HG03025 (cell line): ENCODE measurements around the gene OR56A3.

ENCODE experiments used
- ATAC-seq: cut with Tn5 transposase; IDR thresholded peaks from one replicate; pipeline ENCODE4 v1.9.1; 2021; ENCODE audit warnings: mild to moderate bottlenecking, moderate library complexity; ENCODE audit not compliant: unreplicated experiment, low FRiP score

OR56A3 gene

DNA sequence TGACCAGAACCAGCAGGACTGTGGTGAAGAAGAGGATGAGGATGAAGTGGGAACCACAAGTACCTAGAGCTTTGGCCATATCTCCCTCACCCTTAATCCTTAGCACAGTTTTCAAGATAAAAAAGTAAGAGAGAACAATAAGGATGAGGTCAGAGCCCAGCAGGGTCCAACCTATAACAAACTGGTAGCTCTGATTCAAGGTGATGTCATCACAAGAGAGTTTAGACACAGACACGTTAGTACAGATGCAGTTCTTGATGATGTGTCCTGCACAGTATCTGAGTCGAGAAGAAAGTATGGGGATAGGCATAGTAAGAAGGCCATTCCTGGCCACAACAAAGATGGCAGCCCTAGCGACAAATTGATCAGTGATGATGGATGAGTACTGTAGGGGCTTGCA is 25.7 kb downstream of the OR56A3 start:
- no peak for ATAC-seq

GRCh38 chr11:5968394-5968793 is 26.3 kb downstream of the OR56A3 start, which contains the start of gene OR56A5:
TSS of gene OR56A5 (minus strand) at chr11:5968494. CDS start at chr11:5968494, 0 bp downstream.
- ATAC-seq = no peak

DNA sequence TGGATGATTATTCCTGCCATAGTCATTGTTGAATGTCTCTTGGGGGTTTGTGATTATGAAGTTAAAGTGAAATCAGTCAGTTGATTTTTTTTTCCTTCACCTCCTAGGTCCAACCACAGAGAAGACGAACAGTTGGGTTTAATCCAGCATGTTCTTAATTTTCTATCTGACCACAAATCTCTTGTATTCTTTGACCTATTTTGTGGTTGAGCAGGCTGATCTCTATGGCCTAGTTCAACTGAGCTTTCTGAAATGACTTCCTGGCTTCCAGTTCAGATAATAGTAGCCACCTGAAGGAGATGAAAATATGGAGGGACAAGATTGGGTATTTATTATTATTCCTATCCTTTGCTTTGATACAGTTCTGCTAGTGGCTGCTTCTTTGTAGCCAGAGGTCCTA is 31.5 kb downstream of the OR56A3 start:
- ATAC-seq = no peak

DNA sequence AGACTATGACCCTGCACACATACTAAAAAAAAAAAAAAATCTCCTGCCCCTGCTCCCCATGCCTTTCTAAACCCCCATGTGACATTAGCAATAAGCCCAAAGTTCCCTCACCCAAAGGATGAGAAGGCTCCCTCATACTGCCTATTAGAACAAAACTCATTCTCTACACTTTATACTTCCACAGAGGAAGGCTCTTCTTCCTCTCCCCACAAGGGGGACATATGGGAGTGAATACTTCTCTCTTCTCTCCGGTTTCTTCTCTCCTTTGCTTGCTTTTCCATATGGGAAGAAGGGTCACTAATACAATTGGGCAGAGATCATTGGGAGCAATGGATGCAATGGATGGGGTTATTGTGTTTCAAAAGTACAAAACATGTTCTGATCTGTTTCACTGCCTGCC is 41.4 kb downstream of the OR56A3 start:
- ATAC-seq = no peak

DNA sequence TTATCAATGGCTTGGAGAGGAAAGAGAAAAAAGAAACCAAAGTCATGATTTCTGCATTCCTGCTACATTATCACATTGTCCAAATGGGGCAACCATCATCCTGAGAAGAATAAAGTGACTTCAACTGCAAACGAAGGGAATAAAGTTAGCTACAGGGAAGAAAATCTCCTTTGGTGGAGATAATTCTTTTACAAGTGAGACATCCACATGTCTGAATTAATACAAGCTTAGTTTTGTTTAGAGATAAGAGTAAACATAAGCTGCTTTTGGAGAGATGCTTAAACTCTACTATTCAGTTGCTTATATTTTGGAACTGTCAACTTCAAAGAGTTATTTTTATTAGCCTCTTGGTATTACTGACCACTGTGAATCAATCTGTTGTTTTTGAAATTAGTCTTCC is 44.8 kb downstream of the OR56A3 start, which contains the start of gene OR52L1:
OR52L1 (minus strand) TSS at position 101 of the 400 bp plus-strand sequence; CDS start at position 46, 55 bp downstream.
- ATAC-seq = no peak

DNA sequence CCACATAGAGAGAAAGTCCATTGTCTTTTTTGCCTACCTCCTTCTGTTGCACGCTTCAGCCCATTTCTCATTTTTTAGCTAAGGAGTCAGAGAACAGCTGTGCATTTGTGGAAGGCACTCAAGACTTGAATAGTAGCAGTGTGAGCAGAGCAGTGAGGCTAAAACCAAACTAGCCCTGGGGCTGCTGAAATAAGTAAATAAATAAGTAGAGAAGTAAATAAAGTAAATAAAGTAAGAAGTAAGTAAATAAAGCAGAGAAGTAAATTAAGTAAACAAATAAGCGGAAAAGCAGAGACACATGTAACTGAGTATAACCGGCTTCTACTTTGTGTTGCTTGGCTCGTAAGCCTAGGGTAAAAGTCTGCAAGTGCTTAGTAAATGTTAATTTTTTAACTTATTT is 47.2 kb downstream of the OR56A3 start:
- no peak for ATAC-seq

DNA sequence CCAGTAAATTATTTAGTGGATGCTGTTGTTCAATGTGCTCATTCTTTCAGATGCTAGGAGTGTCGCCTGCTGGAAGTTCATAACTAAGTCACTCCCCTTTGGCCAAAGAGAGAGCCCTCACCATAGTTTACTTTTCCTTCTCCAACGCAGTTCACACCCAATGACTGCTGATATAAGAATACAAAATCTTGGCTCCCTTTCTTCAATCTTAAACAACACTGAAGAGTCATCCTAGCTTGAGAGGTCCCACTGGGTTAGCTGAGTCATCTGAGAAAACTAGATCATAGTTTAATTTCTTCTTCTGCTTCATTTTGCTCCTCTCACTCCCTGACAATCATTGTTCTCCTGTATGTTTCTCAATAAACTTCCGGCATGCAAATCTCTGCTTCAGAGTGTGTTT is 50.1 kb downstream of the OR56A3 start:
- no peak for ATAC-seq

GRCh38 chr11:5992604-5993251 is 50.7 kb downstream of the OR56A3 start:
- ATAC-seq = no peak

DNA sequence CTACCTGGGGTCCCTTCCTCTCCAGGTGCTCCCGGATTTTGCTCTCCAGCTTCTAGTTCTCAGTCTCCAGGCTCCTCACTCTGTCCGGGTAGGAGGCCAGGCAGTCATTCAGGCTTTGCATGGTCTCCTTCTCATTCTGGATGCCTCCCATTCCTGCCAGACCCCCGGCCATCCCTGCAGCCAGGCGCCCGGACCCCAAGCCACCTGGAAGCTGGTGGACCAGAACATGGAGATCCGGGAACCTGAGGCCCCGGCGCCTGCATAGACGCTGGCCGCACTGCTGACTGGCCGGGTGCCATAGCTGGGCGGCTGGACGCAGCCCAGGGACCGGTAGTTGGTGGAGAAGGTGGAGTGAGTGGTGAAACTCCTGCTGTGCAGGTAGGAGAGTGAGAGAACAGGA is 52.7 kb downstream of the OR56A3 start:
- ATAC-seq = no peak
